ENCODE measurements around the gene RTL5. TPM values are rescaled to one million over a fixed set of nuclear protein-coding genes. Genes with fewer than 3 reads are reported as not detected.

RTL5 gene
- total and polyA plus RNA-seq, 9 donors, result 3.6 to 17.6 (median 14.4) TPM

DNA sequence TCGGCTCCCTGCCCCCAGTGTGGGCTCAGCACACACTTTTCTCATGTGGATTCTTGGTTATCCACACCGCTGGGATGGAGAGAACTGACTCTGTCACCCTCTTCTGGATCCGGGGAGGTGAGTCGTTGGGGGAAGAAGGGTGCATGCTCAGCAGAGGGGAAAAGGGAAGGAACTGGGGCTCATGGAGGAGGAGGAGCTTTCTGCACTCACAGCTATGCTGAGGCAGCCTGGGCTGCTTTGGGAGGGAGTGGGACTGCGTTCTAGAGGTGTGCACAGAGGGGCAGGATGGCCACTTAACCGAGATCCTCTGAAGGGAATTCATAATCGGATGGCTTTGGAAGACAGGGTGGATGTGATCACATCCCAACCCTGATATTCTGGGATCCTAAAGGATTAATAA lies 51.6 kb downstream of the RTL5 start:
- TF ChIP-seq POLR2A (IDR thresholded peaks at IDR 0.05) (no peak), EP300 (IDR thresholded peaks at IDR 0.05) (no peak)
- TF ChIP-seq, protein P1, sequence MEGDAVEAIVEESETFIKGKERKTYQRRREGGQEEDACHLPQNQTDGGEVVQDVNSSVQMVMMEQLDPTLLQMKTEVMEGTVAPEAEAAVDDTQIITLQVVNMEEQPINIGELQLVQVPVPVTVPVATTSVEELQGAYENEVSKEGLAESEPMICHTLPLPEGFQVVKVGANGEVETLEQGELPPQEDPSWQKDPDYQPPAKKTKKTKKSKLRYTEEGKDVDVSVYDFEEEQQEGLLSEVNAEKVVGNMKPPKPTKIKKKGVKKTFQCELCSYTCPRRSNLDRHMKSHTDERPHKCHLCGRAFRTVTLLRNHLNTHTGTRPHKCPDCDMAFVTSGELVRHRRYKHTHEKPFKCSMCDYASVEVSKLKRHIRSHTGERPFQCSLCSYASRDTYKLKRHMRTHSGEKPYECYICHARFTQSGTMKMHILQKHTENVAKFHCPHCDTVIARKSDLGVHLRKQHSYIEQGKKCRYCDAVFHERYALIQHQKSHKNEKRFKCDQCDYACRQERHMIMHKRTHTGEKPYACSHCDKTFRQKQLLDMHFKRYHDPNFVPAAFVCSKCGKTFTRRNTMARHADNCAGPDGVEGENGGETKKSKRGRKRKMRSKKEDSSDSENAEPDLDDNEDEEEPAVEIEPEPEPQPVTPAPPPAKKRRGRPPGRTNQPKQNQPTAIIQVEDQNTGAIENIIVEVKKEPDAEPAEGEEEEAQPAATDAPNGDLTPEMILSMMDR (IDR thresholded peaks at IDR 0.05), result no peak
- H3K27ac ChIP-seq, result no peak overlapping the region
- intact Hi-C loops (cut with DNase I), result no loop called here
- H3K36me3 ChIP-seq, result no peaks in the 10 kb centered on the region
- 75 to 78% (median 77%) methylated on average over 7 of the region's 7 CpGs for WGBS, 3 donors
- DNase-seq, result no peak
- H3K4me1 ChIP-seq (ENCODE audit: insufficient read depth), result no peaks in the 10 kb centered on the region
- no peak overlapping the region for H3K4me3 ChIP-seq
- H3K27me3 ChIP-seq, result no peaks in the 10 kb centered on the region
- no peaks in the 10 kb centered on the region for H3K9me3 ChIP-seq

DNA sequence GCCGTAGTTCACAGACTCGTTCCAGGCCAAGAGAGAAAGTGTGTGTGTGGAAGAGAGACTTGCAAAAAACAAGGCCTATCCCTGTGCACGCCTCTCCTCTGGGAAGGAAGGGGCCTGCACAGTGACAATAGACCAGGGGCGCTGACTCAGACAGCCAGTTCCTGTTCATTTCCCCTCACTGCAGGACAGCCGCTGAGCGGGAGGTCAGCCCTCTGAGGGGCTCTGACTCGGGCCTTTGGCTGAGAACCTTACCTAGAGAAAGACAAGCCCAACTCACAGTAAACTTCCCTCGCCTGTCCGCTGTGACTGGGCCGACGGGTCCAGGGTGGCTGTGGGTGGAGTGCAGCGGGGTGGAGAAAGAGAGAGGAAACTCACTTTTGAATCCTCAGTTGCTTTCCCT lies 52.1 kb downstream of the RTL5 start:
- Histone ChIP-seq H3K27me3 (no peaks in the 10 kb centered on the region), H3K36me3 (no peaks in the 10 kb centered on the region), H3K4me3 (no peak overlapping the region), H3K4me1 (ENCODE audit: insufficient read depth) (no peaks in the 10 kb centered on the region), H3K9me3 (no peaks in the 10 kb centered on the region), H3K27ac (no peak overlapping the region)
- intact Hi-C loops (cut with DNase I), result no loop called here
- no peak for TF ChIP-seq POLR2A (IDR thresholded peaks at IDR 0.05)
- TF ChIP-seq EP300 (IDR thresholded peaks at IDR 0.05), result no peak
- TF ChIP-seq, protein P1 (IDR thresholded peaks at IDR 0.05), result no peak
- DNase-seq, result no peak
- WGBS, 3 donors, result 74 to 90% (median 77%) methylated on average over 12 of the region's 12 CpGs

DNA sequence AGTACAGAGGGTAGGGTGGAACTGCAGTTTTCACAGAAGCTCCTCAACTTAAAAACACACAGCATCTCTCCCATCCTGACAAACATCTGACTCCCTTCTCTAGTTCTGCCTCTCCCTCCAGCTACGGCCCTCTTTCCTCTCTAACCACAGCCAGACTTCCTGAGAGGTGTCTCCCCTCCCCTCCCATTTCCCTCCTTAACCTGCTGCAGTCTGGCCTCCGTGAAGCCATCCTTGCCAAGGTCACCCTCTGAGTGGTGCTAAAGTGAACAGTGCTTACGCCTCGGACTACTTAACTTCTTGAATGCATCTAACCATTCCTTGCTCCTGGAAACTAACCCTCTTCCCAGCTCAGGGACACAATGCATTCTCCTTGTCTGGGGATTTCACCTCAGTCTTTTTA lies 53.3 kb downstream of the RTL5 start:
- no peaks in the 10 kb centered on the region for H3K9me3 ChIP-seq
- WGBS, 3 donors, result 60 to 68% (median 64%) methylated on average over 4 of the region's 4 CpGs
- no peak for TF ChIP-seq POLR2A (IDR thresholded peaks at IDR 0.05)
- TF ChIP-seq, protein P1 (IDR thresholded peaks at IDR 0.05), result no peak
- TF ChIP-seq EP300 (IDR thresholded peaks at IDR 0.05), result no peak
- intact Hi-C loops (cut with DNase I), result no loop called here
- no peaks in the 10 kb centered on the region for H3K27me3 ChIP-seq
- no peaks in the 10 kb centered on the region for H3K36me3 ChIP-seq
- DNase-seq, result no peak
- no peak overlapping the region for H3K27ac ChIP-seq
- no peaks in the 10 kb centered on the region for H3K4me1 ChIP-seq (ENCODE audit: insufficient read depth)
- H3K4me3 ChIP-seq, result no peak overlapping the region

Other genes starting within 250 kb of the RTL5 start
- gene NHSL2, start 221.1 kb downstream of the RTL5 start, total RNA-seq, result 1 to 10 TPM; 1.2 to 9.2 (median 4.4) TPM
- 1 to 10 TPM; 1.4 to 6.9 TPM for gene NHSL2, start 221.1 kb downstream of the RTL5 start, polyA plus RNA-seq
- gene PIN4, start 49.8 kb upstream of the RTL5 start, total RNA-seq, result 10 to 100 TPM in 3 of 7 donors, 1 to 10 TPM in 4; 5.3 to 15.8 (median 9.9) TPM
- 10 to 100 TPM; 11.7 to 33.6 TPM for gene PIN4, start 49.8 kb upstream of the RTL5 start, polyA plus RNA-seq
- gene ERCC6L, start 107.1 kb upstream of the RTL5 start, total RNA-seq, result under 1 TPM; 0.05 to 0.60 (median 0.36) TPM
- gene ERCC6L, start 107.1 kb upstream of the RTL5 start, polyA plus RNA-seq, result under 1 TPM; 0.20 to 0.23 TPM
- gene RPS4X, start 145.3 kb upstream of the RTL5 start, total RNA-seq, result 1,000 to 10,000 TPM; 1,767 to 3,214 (median 2,276) TPM
- gene RPS4X, start 145.3 kb upstream of the RTL5 start, polyA plus RNA-seq, result 1,000 to 10,000 TPM; 3,049 to 3,742 TPM
- gene CITED1, start 174.0 kb upstream of the RTL5 start, total RNA-seq, result 10 to 100 TPM in 1 of 7 donors, 1 to 10 TPM in 4, under 1 TPM in 1, not detected in 1; 0.81 to 11.6 (median 1.4) TPM
- under 1 TPM in 1 of 2 donors, not detected in 1; 0.77 TPM for gene CITED1, start 174.0 kb upstream of the RTL5 start, polyA plus RNA-seq